K562 (cell line): ENCODE measurements around the gene LRRC14B. TPM values are rescaled to one million over a fixed set of nuclear protein-coding genes. Genes with fewer than 3 reads are reported as not detected.

Experiments used
- RBM14 ChIP-seq: fragments of 200-400 bp; formaldehyde crosslinking; IDR thresholded peaks from 2 replicates; pipeline ENCODE4 v1.6.1; 2018; ENCODE audit warnings: low read depth, mild to moderate bottlenecking, low read length, moderate library complexity, borderline replicate concordance; ENCODE audit not compliant: insufficient read depth
- polyA plus RNA-seq, 8 experiments: library from polyadenylated mRNA; depleted of rRNA in 4 of 8; stranded (reverse) in 5 of 8; unstranded in 3 of 8; fragments of >200 nt; fragmentation: Nextera tagmentation in 2 of 8; fragmentation: Illumina TruSeq in 1 of 8; extraction: Ambion mirVana in 2 of 8; extraction: Trizol in 1 of 8; gene quantifications; 2 replicates each; pipeline versions ENCODE4 v1.2.1 to v1.2.3, GENCODE V29; 2011 to 2014; ENCODE audit warnings: inconsistent platforms in 1 of 8, missing spikeins in 1 of 8
- total RNA-seq, 7 experiments: library from RNA; depleted of rRNA in 6 of 7; stranded (reverse); fragments of >200 nt in 6 of 7; fragmentation: Illumina TruSeq in 2 of 7; extraction: Trizol in 2 of 7; gene quantifications; 2 replicates each; pipeline versions ENCODE4 v1.2.1 to v1.2.3, GENCODE V29; 2011 to 2021; ENCODE audit warnings: low replicate concordance in 1 of 7
- TF ChIP-seq, protein P1 (sequence below): fragments of 200-800 bp; sonication (Bioruptor generic); IDR thresholded peaks from 2 replicates; pipeline ENCODE4 v1.6.1; 2016; ENCODE audit warnings: missing genetic modification characterization, missing compliant biosample characterization
- TF ChIP-seq, protein P2 (sequence below): fragments of 450-650 bp; formaldehyde crosslinking; IDR thresholded peaks from 2 replicates; pipeline ENCODE4 v1.4.0; 2022; ENCODE audit warnings: missing genetic modification characterization

Gene LRRC14B
- total and polyA plus RNA-seq, 9 of the 15 experiments (the other 6 are each of a cell fraction or from before 2014, with no cell fraction given): not detected

DNA sequence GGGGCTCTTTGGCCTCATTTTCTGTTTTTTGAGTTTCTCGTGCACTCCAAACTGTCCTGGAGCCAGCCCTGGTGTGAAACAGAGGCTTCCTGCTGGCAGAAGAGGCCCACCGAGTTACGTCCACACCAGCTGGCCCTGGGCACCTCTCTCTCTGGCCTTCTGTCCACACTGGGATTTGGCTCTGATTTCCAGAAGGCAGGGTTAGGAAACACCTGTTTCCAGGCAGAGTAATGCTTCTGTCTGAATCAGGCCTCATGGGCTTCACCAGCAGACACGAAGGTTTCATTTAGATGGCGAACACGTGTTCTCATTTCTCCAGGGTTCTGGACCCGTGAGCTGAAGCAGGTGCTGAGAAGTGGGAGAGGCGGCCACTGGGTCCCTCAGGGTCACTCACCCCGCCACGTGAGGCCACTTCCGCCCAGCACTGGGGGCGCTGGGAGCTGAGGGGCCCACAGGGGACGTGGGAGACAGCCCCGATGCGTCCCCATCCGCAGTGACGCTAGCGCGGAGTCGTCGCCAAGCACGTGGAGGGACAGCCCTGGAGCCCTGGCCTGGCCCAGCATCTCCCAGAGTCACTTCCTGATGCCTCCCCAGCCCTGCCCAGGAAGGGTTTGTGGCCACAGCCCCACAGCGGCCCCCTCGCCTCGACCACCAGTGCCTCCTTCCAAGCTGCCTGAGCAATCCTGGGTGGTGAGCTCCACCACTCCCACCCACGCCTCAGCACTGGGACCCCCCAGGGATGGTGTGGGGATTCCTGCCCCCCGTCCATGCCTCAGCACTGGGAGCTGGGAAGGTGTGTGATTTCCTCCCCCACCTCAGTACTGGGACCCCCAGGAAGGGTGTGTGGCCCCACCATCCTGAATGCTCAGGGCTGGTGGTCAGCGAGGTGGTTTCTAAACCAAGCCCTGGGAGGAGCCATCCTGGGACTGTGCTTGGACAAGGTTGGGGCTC is 4.9 kb upstream of the LRRC14B start (continued):
- TF ChIP-seq, protein P1, sequence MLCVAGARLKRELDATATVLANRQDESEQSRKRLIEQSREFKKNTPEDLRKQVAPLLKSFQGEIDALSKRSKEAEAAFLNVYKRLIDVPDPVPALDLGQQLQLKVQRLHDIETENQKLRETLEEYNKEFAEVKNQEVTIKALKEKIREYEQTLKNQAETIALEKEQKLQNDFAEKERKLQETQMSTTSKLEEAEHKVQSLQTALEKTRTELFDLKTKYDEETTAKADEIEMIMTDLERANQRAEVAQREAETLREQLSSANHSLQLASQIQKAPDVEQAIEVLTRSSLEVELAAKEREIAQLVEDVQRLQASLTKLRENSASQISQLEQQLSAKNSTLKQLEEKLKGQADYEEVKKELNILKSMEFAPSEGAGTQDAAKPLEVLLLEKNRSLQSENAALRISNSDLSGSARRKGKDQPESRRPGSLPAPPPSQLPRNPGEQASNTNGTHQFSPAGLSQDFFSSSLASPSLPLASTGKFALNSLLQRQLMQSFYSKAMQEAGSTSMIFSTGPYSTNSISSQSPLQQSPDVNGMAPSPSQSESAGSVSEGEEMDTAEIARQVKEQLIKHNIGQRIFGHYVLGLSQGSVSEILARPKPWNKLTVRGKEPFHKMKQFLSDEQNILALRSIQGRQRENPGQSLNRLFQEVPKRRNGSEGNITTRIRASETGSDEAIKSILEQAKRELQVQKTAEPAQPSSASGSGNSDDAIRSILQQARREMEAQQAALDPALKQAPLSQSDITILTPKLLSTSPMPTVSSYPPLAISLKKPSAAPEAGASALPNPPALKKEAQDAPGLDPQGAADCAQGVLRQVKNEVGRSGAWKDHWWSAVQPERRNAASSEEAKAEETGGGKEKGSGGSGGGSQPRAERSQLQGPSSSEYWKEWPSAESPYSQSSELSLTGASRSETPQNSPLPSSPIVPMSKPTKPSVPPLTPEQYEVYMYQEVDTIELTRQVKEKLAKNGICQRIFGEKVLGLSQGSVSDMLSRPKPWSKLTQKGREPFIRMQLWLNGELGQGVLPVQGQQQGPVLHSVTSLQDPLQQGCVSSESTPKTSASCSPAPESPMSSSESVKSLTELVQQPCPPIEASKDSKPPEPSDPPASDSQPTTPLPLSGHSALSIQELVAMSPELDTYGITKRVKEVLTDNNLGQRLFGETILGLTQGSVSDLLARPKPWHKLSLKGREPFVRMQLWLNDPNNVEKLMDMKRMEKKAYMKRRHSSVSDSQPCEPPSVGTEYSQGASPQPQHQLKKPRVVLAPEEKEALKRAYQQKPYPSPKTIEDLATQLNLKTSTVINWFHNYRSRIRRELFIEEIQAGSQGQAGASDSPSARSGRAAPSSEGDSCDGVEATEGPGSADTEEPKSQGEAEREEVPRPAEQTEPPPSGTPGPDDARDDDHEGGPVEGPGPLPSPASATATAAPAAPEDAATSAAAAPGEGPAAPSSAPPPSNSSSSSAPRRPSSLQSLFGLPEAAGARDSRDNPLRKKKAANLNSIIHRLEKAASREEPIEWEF (CRISPR knock-in tag): no peak
- TF ChIP-seq RBM14: no peak
- TF ChIP-seq, protein P2, sequence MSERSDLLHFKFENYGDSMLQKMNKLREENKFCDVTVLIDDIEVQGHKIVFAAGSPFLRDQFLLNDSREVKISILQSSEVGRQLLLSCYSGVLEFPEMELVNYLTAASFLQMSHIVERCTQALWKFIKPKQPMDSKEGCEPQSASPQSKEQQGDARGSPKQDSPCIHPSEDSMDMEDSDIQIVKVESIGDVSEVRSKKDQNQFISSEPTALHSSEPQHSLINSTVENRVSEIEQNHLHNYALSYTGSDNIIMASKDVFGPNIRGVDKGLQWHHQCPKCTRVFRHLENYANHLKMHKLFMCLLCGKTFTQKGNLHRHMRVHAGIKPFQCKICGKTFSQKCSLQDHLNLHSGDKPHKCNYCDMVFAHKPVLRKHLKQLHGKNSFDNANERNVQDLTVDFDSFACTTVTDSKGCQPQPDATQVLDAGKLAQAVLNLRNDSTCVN (CRISPR knock-in tag): no peak
